GM19324 (cell line): ENCODE results near the gene AHRR.
A peak's percentile ranks its signal among the peaks of the same experiment; 100 is the strongest.
"Not testable (repeated sequence)": the region's sequence is repeated elsewhere in the genome, so short reads cannot be mapped to it uniquely, and the experiment has no call there.

ENCODE experiments used
- ATAC-seq: cut with Tn5 transposase; IDR thresholded peaks from one replicate; pipeline ENCODE4 v1.9.1; 2021; ENCODE audit warnings: mild to moderate bottlenecking, moderate library complexity; ENCODE audit not compliant: unreplicated experiment, low FRiP score

AHRR gene

GRCh38 chr5:466661-467310, 145.3 kb downstream of the AHRR start:
- no peak for ATAC-seq

DNA sequence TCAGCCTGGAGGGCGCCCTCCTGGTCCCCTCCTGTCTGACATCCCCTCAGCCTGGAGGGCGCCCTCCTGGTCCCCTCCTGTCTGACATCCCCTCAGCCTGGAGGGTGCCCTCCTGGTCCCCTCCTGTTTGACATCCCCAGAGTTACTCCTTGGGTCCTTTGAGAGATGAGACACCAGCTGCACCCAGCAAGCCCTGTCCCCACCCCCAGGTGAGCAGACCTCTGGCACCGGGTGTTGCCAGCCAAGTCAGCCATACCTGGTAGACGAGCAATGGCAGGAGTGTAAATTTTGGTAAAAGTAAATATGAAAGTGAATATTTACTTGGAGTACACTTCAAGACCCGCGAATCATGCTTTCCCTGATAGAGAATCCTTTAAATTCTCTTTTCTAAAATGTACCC, 146.9 kb downstream of the AHRR start:
- no peak for ATAC-seq

DNA sequence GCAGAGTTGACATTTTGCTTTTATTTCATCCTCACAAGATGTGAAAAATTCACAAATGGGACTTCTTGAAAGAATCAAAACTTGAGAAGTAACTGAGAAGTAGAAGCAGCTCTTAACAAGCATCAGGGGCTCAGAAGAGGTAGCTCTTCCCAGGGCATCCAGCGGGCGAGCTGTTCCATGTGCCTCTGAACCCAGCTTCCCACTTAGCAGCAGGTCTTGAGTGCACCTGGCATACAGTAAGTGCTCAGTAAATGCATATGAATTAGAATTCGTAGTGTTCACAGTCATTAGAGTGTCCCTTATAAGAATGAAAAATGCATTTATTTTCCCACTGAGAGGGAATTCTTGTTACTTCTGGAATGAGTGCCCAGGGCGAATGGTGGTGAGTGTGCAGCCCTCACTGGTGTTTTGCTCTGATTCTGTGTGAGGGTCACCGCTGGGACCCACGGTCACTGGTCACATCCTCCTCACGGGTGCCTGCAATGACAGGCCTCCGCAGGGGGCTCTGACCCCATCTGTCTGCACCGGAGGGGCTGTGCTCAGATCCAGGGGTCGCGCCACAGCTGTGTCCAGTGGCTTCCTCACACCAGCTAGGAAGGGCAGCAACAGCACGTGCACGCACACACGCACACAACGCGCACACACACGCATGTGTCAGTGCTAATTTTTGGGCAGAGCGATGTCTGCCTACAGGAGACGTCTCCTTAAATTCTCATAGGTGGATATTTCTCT, 148.4 kb downstream of the AHRR start:
- ATAC-seq: no peak

DNA sequence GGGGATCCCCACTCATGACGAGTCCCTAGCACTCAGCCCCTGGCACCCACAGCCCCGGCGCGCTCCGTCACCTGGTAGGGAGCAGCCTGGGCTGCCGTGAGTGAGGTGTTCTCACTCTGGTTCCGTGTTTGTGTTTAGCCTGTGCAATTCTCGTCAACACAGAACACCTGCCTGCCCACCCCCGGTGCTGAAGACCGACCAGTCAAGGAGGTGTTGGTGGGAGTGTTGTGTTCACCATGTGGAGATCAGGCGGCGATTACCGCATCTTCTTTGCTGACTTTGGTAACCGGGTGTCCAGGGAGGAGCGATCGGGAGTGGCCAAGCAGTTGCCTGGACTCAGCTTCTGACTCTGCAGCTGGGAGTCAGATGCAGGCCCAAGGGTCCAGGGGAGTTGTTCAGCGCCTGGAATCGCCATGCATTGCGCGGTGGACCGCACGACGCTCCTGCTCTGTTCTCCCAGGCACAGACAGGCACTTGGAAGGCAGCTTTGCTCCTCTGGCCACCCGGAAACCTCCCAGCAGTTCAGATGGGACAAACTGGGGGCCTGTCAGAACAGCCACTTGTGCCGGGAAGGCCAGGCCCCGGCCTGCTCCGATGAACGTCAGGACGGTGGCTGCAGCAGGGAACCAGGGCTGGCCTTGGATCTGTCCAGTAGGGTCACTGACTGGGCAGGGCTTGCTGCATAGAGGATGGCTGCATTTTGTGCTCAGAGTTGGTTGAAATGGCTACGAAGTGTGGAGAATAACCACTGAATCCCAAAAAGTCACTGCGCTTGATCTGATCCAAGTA, 149.6 kb downstream of the AHRR start:
- no peak for ATAC-seq

- ATAC-seq: no peak
These were observed 150.2 kb downstream of the AHRR start for GRCh38 chr5:471750-472058.

DNA sequence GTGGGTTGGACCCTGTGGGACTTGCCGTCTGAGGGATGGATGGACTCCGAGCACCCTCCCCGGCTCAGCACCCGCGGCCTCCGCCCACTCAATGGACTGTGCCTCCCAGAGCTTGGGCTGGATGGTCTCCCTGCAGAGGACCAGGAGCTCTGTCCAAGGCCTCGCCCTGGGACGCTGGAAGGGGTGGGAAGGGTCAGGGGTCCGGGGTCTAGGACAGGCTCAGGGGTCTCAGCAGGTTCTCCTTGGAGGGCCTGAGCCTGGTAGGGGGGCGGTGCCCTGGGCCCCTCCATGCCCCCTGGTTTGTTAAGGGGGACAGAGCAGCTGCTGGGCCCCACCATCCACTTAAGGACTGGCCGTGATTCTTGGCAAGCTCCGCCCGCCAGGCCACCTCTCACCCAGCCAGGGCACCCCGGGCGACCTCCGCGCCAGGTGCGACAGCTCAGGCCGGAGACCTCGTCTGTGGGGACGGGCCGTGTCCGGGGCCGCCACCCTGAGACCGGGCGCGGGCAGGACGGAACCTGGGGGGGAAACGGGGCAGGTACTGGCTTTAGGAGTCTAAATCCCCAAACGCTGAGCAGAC, 150.7 kb downstream of the AHRR start:
- peak; percentile 13 for ATAC-seq

- peak; percentile 74 for ATAC-seq
These were observed 151.4 kb downstream of the AHRR start for GRCh38 chr5:472656-473550.

GRCh38 chr5:473551-474192, 152.2 kb downstream of the AHRR start:
- ATAC-seq: peak; percentile 26

- not testable (repeated sequence) for ATAC-seq
These were observed 152.8 kb downstream of the AHRR start for GRCh38 chr5:474232-474839.

GRCh38 chr5:474840-475661, 153.5 kb downstream of the AHRR start:
- no peak for ATAC-seq

GRCh38 chr5:475704-476101, 154.2 kb downstream of the AHRR start:
- no peak for ATAC-seq

DNA sequence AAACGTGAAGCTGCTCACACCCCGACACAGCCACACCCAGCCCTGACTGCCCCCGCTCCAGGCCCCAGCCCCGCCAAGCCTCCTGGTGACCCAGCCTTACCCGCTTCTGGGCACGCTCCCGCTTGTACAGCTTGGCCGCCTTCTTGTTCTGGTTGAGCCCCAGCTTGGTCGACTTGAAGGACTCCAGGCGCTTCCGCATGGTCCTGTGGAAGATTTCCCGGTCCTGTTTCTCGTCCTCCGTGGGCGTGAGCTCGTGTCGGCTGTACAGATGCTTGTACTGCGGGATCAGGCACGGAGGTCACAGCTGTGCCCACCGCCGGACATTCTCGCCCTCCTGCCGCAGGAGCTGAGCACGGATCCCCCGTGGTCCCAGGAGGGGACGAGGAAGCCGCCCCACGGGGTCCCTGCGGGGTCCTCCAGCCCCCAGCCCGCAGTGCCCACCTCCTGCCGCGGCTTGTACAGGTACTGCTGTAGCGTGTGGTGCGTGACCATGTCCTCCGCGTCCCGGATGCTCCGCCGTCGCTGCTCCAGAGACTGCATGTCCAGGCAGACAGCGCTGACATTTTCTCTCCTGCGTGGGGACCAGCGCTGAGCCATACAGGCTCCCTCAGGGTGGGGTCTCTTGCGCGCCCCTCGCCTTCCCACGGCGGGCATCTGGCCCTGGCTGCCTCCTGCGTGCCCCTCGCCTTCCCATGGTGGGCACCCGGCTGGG, 154.7 kb downstream of the AHRR start:
- ATAC-seq: no peak

GRCh38 chr5:476814-477175, 155.3 kb downstream of the AHRR start:
- ATAC-seq: no peak

DNA sequence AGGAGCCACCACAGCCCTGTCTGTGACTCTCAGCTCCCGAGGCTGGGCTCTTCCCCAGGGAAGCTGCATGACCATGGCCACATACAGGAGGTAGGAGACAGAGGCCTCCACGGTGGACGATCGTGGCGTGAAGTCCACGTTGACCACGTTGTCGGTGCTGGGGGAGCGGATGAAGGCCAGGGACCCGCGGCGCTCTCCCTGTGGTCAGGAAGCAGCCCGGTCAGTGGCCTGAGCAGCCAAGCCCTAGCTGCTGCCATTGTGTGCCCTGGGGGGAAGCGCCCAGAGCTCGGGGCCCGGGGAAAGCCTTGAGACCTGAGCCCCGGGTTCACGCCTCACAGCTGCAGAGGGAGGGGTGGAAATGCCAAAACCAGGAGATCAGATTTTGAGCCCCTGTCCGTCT, 155.7 kb downstream of the AHRR start:
- no peak for ATAC-seq

- no peak for ATAC-seq
These were observed 156.4 kb downstream of the AHRR start for GRCh38 chr5:477871-478270.

GRCh38 chr5:478369-478981, 157.0 kb downstream of the AHRR start:
- no peak for ATAC-seq

DNA sequence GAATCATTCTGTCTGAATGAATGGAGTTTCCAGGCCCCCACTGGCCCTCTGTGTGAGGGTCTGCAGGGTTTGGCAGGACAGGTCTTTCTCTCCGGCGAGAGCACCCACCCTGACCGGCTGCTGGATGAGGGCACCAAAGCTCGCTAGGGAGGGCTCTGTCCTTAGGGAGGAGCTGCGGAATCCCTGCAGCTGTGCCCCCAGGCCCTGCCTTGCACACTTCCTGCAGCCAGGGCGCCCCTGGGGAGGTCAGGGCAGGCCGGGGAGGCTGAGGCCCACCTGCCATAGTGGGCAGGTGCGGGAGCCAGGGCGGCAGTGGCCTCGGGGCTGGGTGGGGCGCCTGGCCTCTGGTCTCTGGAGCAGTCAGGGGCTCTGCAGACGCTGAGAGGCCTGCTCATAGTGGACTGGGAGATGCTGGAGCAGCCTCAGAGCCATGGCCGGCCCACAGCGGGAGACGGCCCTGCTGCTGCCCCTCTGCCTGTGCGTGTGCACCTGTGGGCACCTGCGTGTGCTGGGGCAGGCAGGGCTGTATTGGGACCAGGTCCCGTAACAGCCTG, 157.5 kb downstream of the AHRR start:
- no peak for ATAC-seq
